Stimulated activated CD4-positive, alpha-beta T cell treated with anti-CD3 and anti-CD28 coated beads, TNF-alpha, amount 100 ng/mL, for 24 hours (primary cell): Measurements from ENCODE around the gene C7orf57.
"Not testable (repeated sequence)": the region's sequence is repeated elsewhere in the genome, so short reads cannot be mapped to it uniquely, and the experiment has no call there.

Source experiments
- DNase-seq, 3 experiments: peaks; one replicate each; pipeline ENCODE4 v3.0.0-alpha.2; 2020; ENCODE audit warnings: low read depth in 3 of 3

The C7orf57 gene

DNA sequence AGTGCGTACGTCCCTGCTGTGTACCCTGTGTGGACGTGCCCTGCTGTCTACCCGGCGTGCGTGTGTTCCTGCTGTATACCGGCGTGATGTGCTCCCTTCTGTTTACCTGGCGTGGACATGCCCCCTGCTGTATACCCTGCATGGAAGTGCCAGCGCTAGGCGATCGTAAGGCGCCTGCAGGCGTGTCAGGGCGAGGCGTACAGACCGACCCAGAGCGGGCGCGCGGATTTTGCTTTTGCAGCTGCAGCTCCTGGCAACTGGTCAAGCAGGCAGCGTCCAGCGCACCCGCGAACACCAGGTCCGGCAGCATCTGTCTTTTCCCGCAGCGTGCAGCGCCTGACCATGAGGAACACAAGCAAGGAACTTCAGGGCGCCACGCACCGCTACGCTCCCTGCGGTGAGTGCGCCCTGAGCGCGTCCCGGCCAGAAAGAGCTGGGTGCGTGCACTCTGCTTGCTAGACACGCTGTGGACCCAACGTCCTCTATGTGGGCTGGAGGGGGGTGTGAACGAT, 680 bp downstream of the C7orf57 start:
- no peak for DNase-seq

DNA sequence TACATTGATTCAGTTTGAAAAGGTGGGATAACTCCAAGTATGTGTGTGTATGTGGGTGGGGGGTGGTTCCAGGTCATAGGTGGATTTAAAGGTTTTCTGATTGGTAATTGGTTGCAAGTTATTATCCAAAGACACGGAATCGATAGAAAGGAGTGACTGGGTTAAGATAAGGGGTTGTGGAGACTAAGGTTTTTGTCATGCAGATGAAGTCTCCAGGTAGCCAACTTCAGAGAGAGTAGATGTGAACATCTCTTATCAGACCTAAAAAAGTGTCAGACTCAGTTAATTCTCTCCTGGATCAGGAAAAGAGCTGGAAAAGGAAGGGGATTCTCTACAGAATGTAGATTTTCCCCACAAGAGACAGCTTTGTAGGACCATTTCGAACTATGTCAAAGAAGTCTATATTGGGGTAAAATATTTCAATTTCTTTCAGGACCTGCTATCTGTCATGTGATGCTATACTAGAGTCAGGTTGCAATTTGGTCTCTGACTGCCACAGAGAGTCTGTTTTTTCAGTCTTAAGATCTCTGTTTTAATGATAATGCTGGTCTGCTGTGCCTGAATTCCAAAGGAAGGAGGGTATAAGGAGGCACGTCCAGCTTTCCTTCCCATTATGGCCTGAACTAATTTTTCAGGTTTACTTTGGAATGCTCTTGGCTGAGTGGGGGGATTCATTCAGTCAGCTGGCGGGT, 3.6 kb downstream of the C7orf57 start:
- no peak for DNase-seq

DNA sequence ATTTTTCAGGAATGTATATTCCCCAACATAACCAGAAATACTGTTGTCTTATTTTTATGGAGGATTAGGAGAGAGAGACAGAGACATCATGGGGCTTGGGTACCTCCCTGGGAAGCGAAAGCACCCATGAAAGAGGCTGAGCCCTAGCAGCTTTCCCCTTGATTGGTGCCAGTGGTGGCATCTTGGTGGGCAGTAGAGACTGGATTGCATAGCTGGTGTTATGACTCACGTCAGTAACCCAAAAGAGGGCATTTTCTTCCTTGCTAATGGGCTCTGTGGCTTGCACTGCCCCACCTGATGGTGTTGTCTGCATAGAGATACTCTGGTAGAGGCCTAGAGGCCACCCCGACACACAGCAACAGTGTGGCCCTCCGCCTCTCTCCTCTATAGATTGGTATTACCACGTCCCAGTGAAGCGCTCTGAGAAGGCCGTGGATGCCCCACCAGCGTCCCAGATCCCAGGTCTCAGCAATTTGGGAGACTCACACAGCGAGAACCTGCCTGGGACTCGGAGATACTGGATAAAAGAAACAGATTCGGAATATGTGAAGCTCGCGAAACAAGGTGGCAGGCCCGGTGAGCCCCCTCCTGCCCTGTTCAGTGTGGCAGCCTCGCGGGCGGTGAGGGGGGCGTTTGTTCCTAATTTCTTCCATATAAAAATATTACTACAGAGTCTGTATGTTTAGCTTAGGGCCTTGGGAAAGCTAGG, 5.8 kb downstream of the C7orf57 start:
- DNase-seq = no peak

DNA sequence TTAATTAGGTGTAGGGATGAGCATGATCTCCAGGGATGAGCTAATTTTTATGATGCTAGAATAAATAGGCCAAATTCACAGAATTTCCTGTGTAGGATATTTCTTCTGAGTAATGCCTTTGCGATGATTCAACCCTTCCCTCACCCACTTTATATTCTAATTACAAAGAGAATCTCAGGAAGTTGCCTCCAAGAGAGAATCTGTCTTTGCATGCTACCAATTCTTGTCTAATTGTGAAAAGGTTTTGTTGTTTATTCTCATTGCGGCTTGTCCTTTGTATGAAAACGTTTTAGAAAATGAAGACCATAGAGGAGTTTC, 6.3 kb downstream of the C7orf57 start:
- DNase-seq = no peak

DNA sequence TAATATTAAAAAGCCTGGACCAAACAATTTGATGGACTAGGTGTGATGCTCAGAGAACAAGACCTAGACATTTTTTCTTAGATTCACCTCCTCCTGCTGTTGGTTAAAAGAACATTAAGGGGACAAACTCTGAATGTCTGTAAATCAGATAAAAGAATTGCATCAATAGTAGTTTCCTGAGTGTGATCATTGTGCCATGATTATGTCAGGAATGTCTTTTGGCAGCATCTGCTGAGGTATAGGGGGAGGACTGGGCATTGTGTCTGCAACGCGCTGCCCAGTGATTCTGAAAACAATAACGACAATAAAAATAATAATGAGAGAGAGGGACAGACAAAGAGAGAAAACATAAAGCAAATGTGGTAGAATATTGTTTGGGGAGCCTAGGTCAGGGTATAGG, 6.9 kb downstream of the C7orf57 start:
- no peak for DNase-seq

DNA sequence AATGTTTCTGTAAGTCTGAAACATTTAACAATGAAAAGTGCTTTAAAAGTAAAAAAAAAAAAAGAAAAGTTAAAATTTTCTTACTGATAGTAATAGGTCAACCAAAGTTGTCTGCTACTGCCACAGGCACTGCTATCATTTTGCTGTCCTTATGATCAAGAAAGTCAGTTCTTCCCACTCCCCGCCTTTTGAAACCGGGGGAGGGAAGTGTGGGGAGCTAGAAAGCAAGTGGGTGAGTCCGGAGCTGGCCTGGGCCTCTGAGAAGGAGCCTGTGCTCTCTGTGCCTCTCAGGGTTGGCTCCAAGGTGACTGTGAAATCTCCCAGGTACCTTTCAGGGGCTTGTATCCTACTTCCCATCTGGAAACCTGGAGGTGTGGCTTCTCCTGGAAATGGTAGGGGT, 7.3 kb downstream of the C7orf57 start:
- DNase-seq = no peak

DNA sequence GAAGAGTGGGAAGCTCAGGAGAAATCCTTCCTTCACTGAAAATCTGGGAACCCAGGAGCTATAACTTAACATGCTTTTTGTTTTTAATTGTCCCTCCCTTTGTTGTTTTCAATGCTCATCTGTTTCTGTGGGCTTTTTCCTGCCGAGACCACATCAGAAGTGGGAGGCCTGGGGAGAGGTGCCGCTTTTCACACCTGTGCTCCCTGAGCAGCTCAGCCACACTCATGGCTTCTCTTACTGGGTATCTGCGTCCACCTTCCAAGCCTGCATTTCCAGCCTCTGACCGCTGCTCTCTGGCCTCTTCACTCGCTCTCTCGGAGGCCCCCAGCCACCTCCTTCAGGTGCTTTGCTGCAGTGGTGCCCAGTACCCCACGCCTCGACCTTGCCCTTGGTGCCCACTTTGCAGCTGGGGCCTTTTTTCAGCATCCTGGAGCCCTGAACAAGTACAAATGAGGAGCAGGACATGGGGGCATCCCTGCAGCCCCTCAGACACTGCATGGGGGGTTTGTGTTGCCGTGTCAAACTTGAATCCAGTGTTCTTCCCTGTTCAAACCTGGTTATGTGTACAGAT, 9.9 kb downstream of the C7orf57 start:
- DNase-seq = no peak

DNA sequence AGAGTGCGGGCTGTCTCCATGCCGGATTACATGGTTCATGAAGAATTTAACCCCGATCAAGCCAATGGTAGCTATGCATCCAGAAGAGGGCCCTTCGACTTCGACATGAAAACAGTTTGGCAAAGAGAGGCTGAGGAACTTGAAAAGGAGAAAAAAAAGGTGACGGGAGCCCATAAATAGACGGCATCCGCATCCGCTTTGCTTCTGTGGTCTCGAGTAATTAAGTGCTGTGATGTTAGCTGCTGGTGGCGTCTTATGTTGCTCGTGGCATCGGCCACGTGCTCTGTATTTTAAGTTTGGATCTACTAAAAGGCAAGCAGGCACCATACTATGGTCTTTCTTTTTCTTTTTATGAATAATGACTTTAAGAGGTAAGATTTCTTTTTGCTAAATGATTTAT, 11.1 kb downstream of the C7orf57 start:
- no peak for DNase-seq

DNA sequence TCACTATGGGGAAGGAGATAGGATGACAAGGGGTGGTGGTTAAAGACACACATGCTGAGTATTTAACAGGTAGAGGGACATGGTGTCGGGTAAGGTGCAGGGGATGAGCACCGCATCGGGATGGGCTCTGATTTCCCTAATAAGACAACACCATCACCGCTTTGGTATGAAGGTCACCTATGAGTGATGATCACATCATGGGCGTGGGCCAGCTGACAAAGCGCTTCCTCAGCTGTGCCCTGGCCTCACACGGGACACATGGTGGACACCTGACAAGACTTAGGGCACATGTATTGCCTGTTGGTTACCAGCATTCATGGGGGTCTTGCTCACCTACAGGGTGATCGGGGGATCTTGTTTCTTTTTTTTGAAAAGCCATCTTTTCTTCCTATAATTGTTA, 12.8 kb downstream of the C7orf57 start:
- DNase-seq = no peak

DNA sequence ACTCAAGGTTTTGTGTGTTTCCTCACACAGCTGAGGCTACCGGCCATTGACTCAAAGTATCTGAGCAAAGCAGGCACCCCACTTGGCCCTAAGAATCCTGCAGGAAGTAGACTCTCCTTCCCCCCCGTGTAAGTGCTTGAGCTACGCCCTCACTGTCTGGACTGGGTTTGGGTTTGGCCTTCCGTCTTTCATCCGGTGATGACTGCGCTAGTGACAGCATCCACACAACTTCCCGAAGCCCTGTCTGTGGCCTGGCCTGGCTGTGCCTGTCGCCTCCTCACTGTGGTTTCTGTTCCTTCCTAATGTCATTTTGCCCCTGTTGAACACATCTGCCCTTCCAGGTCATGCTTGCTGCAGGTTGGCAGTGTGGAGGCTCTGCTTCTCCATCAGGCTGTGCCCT, 14.5 kb downstream of the C7orf57 start:
- no peak for DNase-seq

DNA sequence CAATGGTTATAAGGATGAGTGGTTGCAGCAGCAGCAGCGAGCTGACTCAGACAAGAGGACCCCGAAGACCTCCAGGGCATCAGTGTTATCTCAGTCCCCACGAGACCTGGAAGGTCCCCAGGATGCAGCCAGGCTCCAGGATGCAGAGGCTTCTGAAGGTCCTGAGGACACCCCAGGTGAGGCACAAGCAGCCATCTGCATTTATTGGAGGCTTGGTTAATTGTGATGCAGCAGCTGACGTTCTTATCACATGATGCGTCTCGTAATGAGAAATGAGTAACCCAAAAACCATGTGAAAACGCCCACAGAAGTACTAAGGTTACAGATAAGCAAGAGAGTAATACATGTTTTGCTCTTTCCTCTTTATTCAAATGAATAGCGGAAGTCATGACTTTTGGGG, 17.4 kb downstream of the C7orf57 start:
- DNase-seq = no peak

DNA sequence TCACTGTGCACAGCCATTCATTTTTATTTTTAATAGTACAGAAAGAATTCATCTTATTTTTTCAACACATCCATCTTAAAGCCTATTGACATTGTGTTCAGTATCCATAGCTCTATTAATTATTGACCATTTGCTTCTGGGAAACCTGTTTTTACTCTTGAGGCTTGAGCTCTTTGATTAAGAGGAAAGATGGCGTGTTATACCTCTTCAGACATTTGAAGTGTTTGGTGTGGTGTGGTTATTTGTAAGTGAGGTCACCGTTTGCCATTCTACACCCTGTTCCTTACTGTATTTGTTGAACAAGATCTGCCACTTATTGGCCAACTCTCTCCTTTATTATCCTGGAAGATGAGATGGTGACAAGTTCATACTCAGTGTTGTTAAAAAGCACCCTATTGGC, 18.4 kb downstream of the C7orf57 start:
- no peak for DNase-seq

DNA sequence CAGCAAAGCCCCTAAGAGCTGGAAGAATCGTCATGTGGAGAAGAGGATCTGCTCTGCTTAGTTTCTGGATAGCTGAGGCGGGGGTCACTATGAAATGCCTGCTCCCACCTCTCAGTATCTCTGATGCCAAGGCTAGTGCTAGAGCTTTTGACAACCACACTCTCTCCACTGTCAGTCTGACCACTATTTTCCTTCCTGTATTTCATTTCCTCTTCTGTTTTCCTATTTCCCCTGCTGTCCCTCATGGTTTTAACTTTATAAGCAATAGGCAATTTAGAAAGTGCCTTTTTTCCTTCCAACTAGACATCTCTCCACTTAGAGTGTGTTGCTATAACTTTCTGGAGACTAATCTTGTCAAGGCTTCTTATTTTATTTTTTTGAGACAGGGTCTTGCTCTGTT, 23.6 kb downstream of the C7orf57 start:
- DNase-seq = no peak

DNA sequence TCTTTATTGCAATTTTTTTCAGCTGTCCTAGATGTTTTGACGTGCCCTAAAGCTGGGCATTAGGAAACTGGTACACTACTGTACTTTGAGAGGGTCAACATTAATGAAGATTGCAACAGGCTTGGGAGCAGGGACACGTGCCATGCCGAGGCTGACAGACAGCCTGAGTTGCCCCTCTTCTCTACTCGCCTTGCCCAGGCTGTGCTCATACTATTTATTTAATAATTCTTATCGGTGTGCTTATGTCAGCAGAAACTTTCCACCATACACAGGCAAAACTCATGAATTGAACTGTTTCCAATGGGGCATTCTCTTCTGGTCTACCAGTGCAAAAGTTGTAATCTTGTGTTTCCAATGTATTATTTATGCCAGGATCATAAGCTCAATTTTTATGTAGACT, 24.4 kb downstream of the C7orf57 start:
- DNase-seq = no peak

DNA sequence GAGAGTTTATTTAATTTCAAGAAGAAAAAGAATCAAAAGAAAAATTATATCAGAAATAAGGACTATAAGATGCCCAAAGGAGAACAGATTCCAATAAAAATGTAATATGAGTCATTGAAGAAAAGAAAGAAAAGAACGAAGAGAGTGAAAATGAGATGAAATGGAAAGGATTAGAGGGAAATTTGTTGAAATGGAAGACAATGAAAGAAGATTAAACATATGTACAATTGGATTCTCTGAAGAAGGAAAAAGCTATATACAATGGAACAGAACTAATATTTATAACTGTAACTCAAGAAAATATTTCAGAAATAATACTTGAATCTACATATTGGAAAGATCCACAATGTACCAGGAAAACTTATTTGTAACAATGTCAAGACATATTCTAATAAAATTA, 28.6 kb downstream of the C7orf57 start:
- DNase-seq = no peak

DNA sequence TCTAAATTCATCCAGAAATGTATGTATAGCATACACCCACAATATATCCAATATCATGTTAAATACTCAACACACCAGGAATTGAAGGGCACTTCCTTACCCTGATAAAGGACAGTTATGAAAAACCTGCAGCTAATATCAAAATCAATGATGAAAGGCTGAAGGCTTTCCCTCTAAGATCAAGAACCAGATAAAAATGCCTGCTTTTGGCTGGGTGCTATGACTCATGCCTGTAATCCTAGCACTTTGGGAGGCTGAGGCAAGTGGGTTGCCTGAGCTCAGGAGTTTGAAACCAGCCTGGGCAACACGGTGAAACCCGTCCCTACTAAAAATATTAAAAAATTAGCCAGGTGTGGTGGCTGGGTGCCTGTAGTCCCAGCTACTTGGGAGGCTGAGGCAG, 32.1 kb downstream of the C7orf57 start:
- no peak for DNase-seq

DNA sequence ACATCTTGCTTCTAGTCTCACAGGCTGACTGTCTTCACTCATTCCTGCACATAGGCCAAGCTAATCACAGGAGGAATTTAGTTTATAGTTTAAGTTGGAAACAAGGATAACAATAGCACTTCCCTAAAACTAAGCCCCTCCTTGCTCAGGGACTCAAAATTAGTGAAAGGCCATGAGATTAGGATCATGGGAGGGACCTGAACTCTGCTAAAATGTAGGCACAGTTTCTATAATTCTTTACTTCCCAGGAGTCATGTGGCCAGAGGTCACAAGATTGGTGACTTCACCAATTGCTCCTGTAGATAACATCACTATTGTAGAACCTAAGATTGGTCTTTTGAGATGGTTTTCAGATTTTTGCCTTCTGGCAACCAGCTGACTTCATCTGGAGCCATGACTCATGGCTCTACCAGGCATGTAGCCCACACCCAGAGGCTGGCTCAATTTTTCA, 38.9 kb downstream of the C7orf57 start:
- DNase-seq = no peak

DNA sequence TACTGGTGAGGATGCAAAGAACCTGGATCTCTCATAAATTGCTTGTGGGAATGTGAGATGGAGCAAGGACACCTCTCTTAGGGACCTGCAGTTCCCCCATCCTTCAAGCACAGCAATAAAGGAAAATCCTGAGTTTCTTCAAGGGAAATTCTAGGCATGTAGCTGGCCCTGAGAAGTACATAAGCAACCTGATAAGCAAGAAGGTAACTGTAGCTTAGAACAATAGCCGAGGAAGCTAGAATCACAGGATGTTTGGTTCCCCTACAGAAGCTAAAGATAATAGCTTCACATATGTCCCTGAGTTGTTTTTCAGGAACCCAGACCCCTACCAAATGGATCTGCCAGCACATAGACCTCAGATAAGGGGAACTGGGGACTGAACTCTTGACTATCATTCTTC, 42.1 kb downstream of the C7orf57 start:
- no peak for DNase-seq

DNA sequence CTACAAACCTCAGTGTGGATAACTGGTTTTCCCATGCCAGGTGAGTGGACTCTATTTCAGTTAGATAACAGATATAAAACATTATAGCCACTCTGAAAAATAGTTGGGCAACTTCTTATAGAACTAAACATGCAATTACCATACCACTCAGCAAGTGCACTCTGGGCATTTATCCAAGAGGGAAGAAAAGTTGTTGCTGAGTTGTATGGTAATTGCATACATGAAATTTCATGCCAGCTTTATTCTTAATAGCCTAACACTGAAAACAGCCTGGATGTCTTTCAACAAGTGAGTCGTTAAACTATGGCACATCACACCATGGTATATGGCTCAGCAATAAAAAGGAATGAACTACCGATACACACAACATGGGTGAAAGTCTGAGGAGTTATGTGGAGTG, 43.1 kb downstream of the C7orf57 start:
- DNase-seq = no peak

DNA sequence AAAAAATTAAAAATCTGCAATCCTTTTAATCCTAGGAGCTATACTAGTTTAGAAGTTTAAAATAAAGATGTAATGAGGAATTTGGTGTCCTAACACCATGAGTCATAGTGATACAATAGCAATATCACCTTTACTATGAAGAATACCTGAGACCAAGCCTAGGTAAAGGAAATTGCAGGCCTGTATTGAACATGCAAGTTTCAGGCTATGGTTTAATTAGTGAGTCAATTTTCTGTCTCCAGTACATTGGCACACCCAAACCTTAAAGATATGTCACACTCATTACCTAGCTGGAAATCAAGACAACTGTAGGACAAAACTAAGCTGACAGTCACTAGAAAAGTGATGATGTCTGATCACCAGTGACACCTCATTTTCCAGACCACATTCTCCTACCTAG, 47.0 kb downstream of the C7orf57 start:
- DNase-seq = not testable (repeated sequence)

DNA sequence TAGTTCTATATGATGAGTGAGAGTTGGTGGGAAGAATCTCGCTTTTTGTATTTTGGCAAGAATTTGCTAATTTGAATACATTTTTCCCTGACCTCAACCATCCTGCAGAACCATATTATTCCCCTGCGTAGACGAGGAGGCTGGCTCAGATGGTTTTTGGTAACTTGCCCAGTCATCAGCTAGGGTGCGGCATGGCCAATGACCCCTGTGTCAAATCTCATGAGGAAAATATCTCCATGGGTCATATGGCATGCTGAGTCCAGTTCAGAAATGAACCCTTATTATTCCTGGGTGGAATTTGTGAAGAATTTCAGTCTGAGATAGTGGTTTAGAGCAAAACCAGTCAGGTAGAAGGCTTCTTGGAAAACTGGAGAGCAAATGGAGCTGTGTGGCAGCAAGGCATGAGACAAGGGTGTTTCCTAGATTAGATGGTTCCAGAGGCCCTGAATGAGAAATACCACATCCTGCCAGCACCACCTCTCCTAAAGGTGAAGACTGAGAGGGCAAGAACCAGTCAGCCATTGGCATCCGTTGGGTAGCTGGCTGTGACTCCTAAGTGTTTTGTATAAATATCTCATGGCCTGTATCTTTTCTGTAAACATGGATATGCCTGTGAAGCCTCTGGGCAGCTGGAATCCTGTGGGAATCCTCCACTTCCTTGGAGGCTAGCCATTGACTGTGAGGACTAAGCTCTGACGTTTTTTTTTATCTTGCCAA, 47.9 kb downstream of the C7orf57 start:
- DNase-seq = no peak

DNA sequence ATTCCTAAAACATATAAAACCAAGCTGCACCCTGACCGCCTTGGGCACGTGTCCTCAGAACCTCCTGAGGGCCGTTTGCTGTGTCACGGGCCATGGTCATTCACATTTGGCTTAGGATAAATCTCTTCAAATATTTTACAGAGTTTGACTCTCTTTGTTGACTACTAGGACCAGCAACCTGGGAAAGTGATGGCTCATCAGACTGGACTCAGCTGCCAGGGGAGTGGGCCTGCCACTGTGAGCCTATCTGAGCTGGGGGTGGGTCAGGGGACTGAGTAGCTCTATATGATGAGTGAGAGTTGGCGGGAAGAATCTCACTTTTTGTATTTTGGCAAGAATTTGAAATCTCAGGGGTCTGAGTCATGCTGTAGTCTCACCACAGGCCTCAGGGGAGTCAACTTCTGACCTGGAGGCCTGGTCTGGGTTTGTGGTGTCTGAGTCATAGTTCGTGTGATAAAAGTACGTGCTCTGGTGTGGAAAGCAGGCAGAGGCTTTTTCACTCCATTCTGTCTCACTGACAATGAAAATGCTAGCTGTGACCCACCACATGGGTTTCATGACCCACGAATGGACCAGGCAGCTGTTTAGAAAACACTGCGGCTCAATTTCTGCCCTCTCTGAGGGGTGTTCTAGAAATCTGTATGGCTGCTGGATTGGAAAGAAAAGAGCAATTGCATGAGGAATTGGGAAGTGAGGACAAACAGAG, 49.5 kb downstream of the C7orf57 start:
- DNase-seq = peak; percentile 53 to 68 (median 65)
